ENCODE results near the gene ZNF687.

- TF ChIP-seq CTCF (IDR thresholded peaks at IDR 0.05 in 2 of 3, conservative IDR thresholded peaks at IDR 0.05 in 1 of 3; ENCODE audit: borderline replicate concordance in 1 of 3, insufficient read depth in 1 of 3, low read depth in 2 of 3, low read length in 2 of 3) (no peak), POLR2A (IDR thresholded peaks at IDR 0.05; ENCODE audit: borderline replicate concordance, extremely low read depth, insufficient read depth, insufficient read length) (no peak), EZH2 (IDR thresholded peaks at IDR 0.05) (no peak), ZNF274 (IDR thresholded peaks at IDR 0.05; ENCODE audit: low read depth, low read length) (no peak), SRF (IDR thresholded peaks at IDR 0.05; ENCODE audit: low read depth) (no peak)
Observed at GRCh38 chr1:151309811-151310323, 27.8 kb downstream of the ZNF687 start.

All from HCT116 (cell line).